Peyer's patch (tissue), 4 donors: ENCODE data around the gene CACNG1.

Source experiments
- POLR2A ChIP-seq, 2 donors: fragments of 450-650 bp; IDR thresholded peaks; one replicate each; pipeline ENCODE4 v1.5.1; 2017; ENCODE audit warnings: antibody characterized with exemption in 2 of 2, mild to moderate bottlenecking in 2 of 2, moderate library complexity in 2 of 2
- TF ChIP-seq, protein P1 (sequence below), 6 experiments: fragments of 450-650 bp in 4 of 6; fragments of 200-600 bp in 2 of 6; sonication (generic) in 1 of 6; IDR thresholded peaks; one replicate each; pipeline ENCODE4 v1.5.1; 2017 to 2019; ENCODE audit warnings: antibody characterized with exemption in 6 of 6, mild to moderate bottlenecking in 3 of 6, moderate library complexity in 1 of 6

GRCh38 chr17:67047382-67047781 lies 3.0 kb downstream of the CACNG1 start:
- TF ChIP-seq, protein P1, sequence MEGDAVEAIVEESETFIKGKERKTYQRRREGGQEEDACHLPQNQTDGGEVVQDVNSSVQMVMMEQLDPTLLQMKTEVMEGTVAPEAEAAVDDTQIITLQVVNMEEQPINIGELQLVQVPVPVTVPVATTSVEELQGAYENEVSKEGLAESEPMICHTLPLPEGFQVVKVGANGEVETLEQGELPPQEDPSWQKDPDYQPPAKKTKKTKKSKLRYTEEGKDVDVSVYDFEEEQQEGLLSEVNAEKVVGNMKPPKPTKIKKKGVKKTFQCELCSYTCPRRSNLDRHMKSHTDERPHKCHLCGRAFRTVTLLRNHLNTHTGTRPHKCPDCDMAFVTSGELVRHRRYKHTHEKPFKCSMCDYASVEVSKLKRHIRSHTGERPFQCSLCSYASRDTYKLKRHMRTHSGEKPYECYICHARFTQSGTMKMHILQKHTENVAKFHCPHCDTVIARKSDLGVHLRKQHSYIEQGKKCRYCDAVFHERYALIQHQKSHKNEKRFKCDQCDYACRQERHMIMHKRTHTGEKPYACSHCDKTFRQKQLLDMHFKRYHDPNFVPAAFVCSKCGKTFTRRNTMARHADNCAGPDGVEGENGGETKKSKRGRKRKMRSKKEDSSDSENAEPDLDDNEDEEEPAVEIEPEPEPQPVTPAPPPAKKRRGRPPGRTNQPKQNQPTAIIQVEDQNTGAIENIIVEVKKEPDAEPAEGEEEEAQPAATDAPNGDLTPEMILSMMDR (IDR thresholded peaks at IDR 0.05) = no peak
- TF ChIP-seq POLR2A (IDR thresholded peaks at IDR 0.05) = no peak
